ENCODE results near the gene VPS26B. TPM values are rescaled to one million over a fixed set of nuclear protein-coding genes. Genes with fewer than 3 reads are reported as not detected.

The VPS26B gene
- total RNA-seq, 1 experiment from 2014 or later: 69.4 TPM

GRCh38 chr11:134258577-134258976 is 34.1 kb downstream of the VPS26B start:
- ChIA-PET CTCF (no interaction called here), POLR2A (no interaction called here)
- ATAC-seq (no peak), DNase-seq (ENCODE audit: low read depth, low spot score) (no peak)
- Histone ChIP-seq H3K4me3 (ENCODE audit: low read depth in 2 of 2, low read length in 2 of 2) (no peak overlapping the region), H3K9me3 (ENCODE audit: control insufficient read depth, insufficient read depth, low read depth, low read length) (no peaks in the 10 kb centered on the region), H3K4me1 (ENCODE audit: control insufficient read depth, insufficient read depth, low read length) (peaks cover 8% of the 10 kb centered on the region), H3K27me3 (ENCODE audit: control insufficient read depth, insufficient read depth, low read length) (no peaks in the 10 kb centered on the region), H3K27ac (ENCODE audit: low read length) (no peak overlapping the region), H3K36me3 (ENCODE audit: control insufficient read depth, insufficient read depth, low read length) (peaks cover 3% of the 10 kb centered on the region; the same call in 1 of the 2 replicates)
- in situ Hi-C loops (cut with HindIII; ENCODE audit: low pct_unique_long_range_greater_than_20kb, low sequenced_read_pairs): no loop called here
- TF ChIP-seq SIN3A (IDR thresholded peaks at IDR 0.05; ENCODE audit: borderline replicate concordance, insufficient read depth, low read depth, low read length) (no peak), CTCF (IDR thresholded peaks at IDR 0.05) (no peak), TCF7L2 (IDR thresholded peaks at IDR 0.05; ENCODE audit: low read depth, low read length) (no peak), REST (IDR thresholded peaks at IDR 0.05; ENCODE audit: insufficient read depth in 1 of 2, low read depth in 2 of 2, low read length in 1 of 2) (no peak)
- BruUV-seq (replicated peaks): no TSS peak
- intact Hi-C loops (cut with micrococcal nuclease; ENCODE audit: unreplicated experiment): no loop called here

GRCh38 chr11:134260503-134260902 is 36.0 kb downstream of the VPS26B start:
- no peaks in the 10 kb centered on the region for H3K27me3 ChIP-seq (ENCODE audit: control insufficient read depth, insufficient read depth, low read length)
- no peak for TF ChIP-seq SIN3A (IDR thresholded peaks at IDR 0.05; ENCODE audit: borderline replicate concordance, insufficient read depth, low read depth, low read length)
- no peaks in the 10 kb centered on the region for H3K9me3 ChIP-seq (ENCODE audit: control insufficient read depth, insufficient read depth, low read depth, low read length)
- intact Hi-C loops (cut with micrococcal nuclease; ENCODE audit: unreplicated experiment) (no loop called here), in situ Hi-C loops (cut with HindIII; ENCODE audit: low pct_unique_long_range_greater_than_20kb, low sequenced_read_pairs) (no loop called here)
- POLR2A ChIA-PET: no interaction called here
- CTCF ChIA-PET: no interaction called here
- H3K4me3 ChIP-seq (ENCODE audit: low read depth in 2 of 2, low read length in 2 of 2): no peak overlapping the region
- no peak overlapping the region for H3K27ac ChIP-seq (ENCODE audit: low read length)
- H3K4me1 ChIP-seq (ENCODE audit: control insufficient read depth, insufficient read depth, low read length): no peaks in the 10 kb centered on the region
- ATAC-seq (no peak), DNase-seq (ENCODE audit: low read depth, low spot score) (no peak)
- H3K36me3 ChIP-seq (ENCODE audit: control insufficient read depth, insufficient read depth, low read length): peaks cover 3% of the 10 kb centered on the region; the same call in 1 of the 2 replicates
- BruUV-seq (replicated peaks): no TSS peak

GRCh38 chr11:134260983-134261382 is 36.5 kb downstream of the VPS26B start:
- no peaks in the 10 kb centered on the region for H3K27me3 ChIP-seq (ENCODE audit: control insufficient read depth, insufficient read depth, low read length)
- H3K4me3 ChIP-seq (ENCODE audit: low read depth in 2 of 2, low read length in 2 of 2): no peak overlapping the region
- POLR2A ChIA-PET: no interaction called here
- H3K36me3 ChIP-seq (ENCODE audit: control insufficient read depth, insufficient read depth, low read length): peaks cover 3% of the 10 kb centered on the region; the same call in 1 of the 2 replicates
- CTCF ChIA-PET: interaction anchor here (1.4 kb wide), 1 partner anchor 13 kb away, joined by 6 read pairs; no protein-coding TSS in a partner anchor
- intact Hi-C loops (cut with micrococcal nuclease; ENCODE audit: unreplicated experiment): no loop called here
- H3K4me1 ChIP-seq (ENCODE audit: control insufficient read depth, insufficient read depth, low read length): no peaks in the 10 kb centered on the region
- no TSS peak for BruUV-seq (replicated peaks)
- DNase-seq (ENCODE audit: low read depth, low spot score) (no peak), ATAC-seq (no peak)
- no peak for TF ChIP-seq POLR2AphosphoS5 (IDR thresholded peaks at IDR 0.05; ENCODE audit: low read depth, low read length)
- no peak for TF ChIP-seq SIN3A (IDR thresholded peaks at IDR 0.05; ENCODE audit: borderline replicate concordance, insufficient read depth, low read depth, low read length)
- TF ChIP-seq CTCF (IDR thresholded peaks at IDR 0.05): no peak
- no peak for TF ChIP-seq TCF7L2 (IDR thresholded peaks at IDR 0.05; ENCODE audit: low read depth, low read length)
- no peak for TF ChIP-seq REST (IDR thresholded peaks at IDR 0.05; ENCODE audit: insufficient read depth in 1 of 2, low read depth in 2 of 2, low read length in 1 of 2)
- in situ Hi-C loops (cut with HindIII; ENCODE audit: low pct_unique_long_range_greater_than_20kb, low sequenced_read_pairs): no loop called here
- no peaks in the 10 kb centered on the region for H3K9me3 ChIP-seq (ENCODE audit: control insufficient read depth, insufficient read depth, low read depth, low read length)
- no peak overlapping the region for H3K27ac ChIP-seq (ENCODE audit: low read length)

Data from Panc1 (cell line).